LNCAP (cell line): ENCODE measurements around the gene ZNF784.

Source experiments
- TF ChIP-seq, protein P1 (sequence below): fragments of 450-650 bp; IDR thresholded peaks from 2 replicates; pipeline ENCODE4 v1.5.1; 2017; ENCODE audit warnings: mild to moderate bottlenecking

The ZNF784 gene

DNA sequence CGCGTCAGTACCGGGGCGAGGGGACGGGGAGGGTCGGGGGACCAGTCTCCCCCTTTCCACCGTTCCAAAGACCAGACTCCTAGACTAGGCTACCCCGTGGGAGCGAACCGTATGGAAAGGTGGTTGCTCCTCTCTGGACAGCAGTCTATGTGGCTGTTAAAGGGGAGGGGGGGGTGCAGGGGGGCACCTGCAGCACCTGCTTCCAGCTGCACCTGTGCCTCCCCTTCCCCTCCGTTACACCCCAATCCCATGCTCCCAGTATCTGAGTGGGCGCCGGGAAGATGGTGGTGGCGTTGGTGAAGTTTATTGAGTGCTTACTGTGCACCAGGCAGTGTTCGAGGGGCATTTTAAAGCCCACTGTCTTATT is 23.7 kb downstream of the ZNF784 start:
- TF ChIP-seq, protein P1, sequence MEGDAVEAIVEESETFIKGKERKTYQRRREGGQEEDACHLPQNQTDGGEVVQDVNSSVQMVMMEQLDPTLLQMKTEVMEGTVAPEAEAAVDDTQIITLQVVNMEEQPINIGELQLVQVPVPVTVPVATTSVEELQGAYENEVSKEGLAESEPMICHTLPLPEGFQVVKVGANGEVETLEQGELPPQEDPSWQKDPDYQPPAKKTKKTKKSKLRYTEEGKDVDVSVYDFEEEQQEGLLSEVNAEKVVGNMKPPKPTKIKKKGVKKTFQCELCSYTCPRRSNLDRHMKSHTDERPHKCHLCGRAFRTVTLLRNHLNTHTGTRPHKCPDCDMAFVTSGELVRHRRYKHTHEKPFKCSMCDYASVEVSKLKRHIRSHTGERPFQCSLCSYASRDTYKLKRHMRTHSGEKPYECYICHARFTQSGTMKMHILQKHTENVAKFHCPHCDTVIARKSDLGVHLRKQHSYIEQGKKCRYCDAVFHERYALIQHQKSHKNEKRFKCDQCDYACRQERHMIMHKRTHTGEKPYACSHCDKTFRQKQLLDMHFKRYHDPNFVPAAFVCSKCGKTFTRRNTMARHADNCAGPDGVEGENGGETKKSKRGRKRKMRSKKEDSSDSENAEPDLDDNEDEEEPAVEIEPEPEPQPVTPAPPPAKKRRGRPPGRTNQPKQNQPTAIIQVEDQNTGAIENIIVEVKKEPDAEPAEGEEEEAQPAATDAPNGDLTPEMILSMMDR, result no peak

GRCh38 chr19:55599842-55600661 is 24.3 kb downstream of the ZNF784 start, which contains the start of gene ZNF524:
Gene ZNF524, plus strand, starts transcription at chr19:55600288. Its CDS starts 1,825 bp downstream, at chr19:55602113.
- TF ChIP-seq, protein P1, result no peak

- TF ChIP-seq, protein P1, result no peak
Observed at GRCh38 chr19:55599468-55599841, 24.9 kb downstream of the ZNF784 start, which contains the start of gene FIZ1. Gene FIZ1, minus strand, starts transcription at chr19:55599517. Its CDS starts 1,652 bp downstream, at chr19:55597865.

- TF ChIP-seq, protein P1, result no peak
Observed at GRCh38 chr19:55598719-55599467, 25.5 kb downstream of the ZNF784 start.

- TF ChIP-seq, protein P1, result no peak
Observed at GRCh38 chr19:55598034-55598433, 26.3 kb downstream of the ZNF784 start.

DNA sequence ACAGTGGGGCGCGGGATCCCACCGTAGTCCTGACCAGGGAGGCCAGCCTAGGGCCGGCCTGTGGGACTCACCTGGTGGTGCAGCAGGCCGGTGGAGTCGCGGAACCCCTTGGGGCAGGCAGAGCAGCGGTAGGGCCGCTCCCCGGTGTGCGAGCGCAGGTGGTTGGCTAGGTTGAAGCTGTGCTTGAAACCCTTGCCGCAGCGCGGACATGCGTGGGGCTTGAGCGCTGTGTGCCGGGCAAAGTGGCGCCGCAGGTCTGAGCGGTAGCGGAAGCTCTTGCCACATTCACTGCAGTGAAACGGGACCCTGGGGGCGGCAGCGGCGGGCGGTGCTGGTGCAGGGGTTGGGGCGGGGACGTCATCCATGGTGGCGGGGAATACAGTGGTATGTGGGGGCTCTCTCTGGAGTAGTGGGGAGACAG is 26.9 kb downstream of the ZNF784 start:
- TF ChIP-seq, protein P1, result no peak

DNA sequence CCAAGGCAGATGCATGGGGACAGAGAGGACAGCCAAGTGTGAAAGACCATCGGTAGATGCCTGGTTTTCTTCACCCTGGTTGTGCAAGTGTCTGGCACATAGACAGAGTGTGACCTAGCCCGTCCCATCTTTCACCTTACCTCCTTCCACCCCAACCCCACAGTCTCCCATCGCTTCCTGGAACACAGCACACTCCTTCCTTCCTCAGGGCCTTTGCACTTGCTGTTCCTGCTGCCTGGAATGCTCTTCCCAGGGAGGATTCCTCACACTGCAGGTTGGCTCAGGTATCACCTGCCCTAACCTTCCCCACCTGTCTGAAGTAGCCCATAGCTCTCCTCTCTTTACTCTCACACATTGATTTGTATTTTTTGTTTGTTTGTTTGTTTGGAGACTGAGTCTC is 28.1 kb downstream of the ZNF784 start:
- TF ChIP-seq, protein P1, result no peak
